Dermis microvascular lymphatic vessel endothelial cell (primary cell): ENCODE results near the gene TAF6. TPM values are rescaled to one million over a fixed set of nuclear protein-coding genes. Genes with fewer than 3 reads are reported as not detected.
A peak's percentile ranks its signal among the peaks of the same experiment; 100 is the strongest.
"Not testable (repeated sequence)": the region's sequence is repeated elsewhere in the genome, so short reads cannot be mapped to it uniquely, and the experiment has no call there.

Experiments
- DNase-seq, 2 donors: peaks; one replicate each; pipeline versions ENCODE4 v3.0.0 to v3.0.0-alpha.2; 2010; ENCODE audit warnings: low read depth in 2 of 2
- total RNA-seq: library from RNA; depleted of rRNA; stranded (reverse); fragments of >200 nt; gene quantifications from 2 replicates; pipeline ENCODE4 v1.2.1, GENCODE V29; 2014

The TAF6 gene
- total RNA-seq, 1 donor from 2014 or later, result 21.6 TPM

DNA sequence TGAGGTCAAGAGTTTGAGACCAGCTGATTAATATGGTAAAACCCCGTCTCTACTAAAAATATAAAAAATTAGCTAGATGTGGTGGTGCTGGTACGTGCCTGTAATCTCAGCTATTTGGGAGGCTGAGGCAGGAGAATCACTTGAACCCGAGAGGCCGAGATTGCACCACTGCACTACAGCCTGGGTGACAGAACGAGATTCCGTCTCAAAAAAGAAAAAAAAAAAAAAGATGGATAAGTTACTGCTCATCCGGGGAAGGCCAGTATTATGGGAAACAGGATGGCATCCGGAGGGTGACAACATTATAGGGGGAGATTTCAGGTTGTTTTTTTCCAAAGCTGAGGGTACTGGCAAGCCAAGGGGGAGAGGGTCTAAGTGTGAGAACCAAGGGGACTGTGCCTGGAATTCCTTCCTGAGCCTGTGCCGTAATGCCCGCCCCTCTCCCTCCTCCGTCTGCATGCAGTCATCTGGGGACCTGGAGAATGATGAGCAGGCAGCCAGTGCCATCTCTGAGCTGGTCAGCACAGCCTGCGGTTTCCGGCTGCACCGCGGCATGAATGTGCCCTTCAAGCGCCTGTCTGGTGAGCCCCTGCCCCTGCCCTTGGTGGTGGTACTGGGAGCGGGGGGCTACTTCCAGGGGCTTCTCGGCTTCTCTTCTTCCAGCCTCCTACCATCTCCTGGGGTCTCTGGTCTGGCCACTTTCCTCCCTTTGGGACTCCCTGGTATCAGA, 33.9 kb upstream of the TAF6 start:
- no peak for DNase-seq

DNA sequence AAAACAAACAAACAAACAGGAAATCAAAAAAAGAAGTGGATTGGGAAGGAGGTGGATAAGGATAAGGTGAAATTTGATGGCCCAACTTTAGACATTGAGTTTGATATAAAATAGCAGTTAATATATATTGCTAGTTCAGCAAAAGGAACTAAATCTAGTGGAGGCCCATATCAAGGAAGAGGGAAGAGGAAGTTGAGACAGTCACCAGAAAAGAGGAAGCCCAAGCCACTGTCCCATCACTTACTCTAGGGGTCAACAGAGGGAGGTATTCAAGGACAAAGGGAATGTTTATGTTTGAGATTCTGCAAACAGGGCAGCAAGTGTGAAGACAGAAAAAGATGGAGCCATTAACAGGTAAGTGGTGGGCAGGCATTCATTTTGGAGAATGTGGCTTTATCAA, 33.2 kb upstream of the TAF6 start:
- DNase-seq, result no peak

DNA sequence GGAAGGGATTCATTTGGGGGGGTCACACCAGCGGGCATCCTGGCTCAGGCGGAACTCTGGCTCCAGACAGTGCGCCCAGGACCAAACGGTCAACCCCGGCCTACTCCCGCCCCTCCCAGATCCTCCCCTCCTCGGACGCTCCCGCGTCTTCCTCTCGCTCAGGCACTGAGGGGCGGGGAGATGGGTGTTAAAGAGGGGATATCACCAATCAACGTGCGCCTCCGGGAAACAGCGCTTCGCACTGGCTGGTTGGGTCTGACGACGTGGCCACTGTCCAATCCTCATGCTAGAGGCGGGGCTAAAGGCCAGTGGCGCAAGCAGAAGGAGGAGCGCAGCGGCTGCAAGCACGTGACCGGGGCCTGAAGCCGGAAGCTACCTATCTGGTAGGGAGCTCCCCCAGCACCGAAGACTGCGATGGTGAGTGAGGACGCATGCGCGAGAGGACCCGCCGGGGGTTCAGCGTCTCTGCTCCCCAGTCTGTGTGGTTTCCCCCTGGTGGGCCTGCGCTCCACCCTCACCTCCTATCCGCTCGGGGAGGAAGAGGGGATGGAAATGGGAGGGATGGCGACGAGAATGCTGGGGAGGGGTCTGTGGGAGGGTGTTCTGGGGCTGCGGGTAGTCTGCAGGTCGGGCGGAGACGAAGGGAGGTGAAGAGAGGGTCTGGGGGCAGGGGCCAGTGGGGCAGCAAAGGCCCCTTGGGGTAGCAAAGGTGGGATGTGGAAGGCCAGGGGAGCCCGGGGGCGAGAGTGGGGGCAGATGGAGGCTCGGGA, 29.6 kb upstream of the TAF6 start, which contains the start of gene LAMTOR4:
LAMTOR4 (plus strand) TSS at position 360 of the 770 bp plus-strand sequence; CDS start at position 415, 55 bp downstream.
- peak; percentile 95 to 99 for DNase-seq

DNA sequence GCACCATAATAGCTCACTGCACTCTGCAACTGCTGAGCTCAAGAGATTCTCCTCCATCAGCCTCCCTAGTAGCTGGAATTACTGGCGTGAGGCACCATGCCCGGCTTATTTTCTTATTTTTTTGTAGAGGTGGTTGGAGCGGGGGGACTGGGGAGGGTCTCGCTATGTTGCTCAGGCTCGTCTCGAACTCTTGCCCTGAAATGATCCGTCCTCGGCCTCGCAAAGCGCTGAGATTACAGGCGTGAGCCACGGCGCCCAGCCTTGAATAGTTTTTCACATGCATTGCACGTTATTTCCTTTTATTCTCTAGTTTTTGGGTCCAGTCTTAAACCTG, 29.0 kb upstream of the TAF6 start:
- no peak for DNase-seq

DNA sequence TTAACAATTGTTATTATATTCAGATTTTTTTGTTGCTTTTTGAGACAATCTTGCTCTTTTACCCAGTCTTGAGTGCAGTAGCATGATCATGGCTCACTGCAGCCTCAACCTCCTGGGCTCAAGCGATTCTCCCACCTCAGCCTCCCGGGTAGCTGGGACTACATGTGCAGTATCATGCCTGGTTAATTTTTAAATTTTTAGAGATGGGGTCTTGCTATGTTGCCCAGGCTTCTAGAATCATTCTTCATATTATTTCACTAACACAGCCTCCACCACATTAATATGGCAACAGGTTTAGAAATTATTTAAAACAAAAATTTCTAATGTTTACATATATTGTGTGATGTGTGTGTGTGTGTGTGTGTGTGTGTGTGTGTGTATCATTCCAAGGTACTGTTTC, 28.1 kb upstream of the TAF6 start:
- DNase-seq, result no peak

DNA sequence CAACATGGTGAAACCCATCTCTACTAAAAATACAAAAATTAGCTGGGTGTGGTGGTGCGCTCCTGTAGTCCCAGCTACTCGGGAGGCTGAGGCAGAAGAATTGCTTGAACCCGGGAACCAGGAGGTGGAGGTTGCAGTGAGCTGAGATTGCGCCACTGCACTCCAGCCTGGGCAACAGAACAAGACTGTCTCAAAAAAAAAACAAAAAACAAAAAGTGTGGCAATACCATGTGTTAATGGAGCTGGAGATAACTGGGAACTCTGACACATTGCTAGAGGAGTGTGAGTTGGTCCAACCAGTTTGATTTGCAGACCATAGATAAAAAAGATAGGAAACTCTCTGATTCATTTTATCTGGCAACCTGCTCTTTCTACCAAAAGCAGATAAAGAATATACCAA, 27.2 kb upstream of the TAF6 start:
- not testable (repeated sequence) for DNase-seq

DNA sequence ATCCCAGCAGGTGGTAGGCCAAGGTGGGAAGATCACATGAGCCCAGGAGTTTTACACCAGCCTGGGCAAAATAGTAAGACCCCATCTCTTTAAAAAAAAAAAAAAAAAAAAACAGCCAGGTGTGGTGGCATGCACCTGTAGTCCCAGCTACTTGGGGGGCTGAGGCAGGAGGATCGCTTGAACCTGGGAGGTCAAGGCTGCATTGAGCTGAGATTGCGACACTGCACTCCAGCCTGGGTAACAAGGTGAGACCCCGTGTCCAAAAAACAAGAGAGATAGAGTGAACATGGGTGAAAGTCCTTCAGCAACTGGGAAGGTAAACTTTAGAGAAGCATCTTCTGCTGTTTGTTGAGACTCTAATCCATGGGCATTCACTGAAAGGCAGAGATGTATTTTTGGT, 23.3 kb upstream of the TAF6 start:
- DNase-seq, result no peak

DNA sequence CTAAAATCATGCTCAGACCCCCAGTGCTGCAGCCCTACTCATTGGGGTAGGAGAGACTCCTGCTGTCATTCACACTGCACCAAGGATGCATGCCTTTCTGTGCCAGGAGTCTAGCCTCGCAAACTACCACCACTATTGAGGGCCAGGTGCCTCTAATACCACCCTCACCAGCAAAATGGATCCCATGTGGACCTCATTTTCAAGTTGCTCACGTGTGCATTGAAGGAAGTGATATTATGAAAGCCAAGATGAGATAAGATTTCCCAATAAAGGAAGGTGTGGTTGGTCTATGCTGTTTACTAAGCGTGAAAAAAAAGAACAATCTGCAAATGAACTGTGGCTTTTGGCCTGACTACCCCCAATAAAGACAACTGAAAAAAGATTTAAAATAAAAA, 22.4 kb upstream of the TAF6 start:
- DNase-seq, result no peak

DNA sequence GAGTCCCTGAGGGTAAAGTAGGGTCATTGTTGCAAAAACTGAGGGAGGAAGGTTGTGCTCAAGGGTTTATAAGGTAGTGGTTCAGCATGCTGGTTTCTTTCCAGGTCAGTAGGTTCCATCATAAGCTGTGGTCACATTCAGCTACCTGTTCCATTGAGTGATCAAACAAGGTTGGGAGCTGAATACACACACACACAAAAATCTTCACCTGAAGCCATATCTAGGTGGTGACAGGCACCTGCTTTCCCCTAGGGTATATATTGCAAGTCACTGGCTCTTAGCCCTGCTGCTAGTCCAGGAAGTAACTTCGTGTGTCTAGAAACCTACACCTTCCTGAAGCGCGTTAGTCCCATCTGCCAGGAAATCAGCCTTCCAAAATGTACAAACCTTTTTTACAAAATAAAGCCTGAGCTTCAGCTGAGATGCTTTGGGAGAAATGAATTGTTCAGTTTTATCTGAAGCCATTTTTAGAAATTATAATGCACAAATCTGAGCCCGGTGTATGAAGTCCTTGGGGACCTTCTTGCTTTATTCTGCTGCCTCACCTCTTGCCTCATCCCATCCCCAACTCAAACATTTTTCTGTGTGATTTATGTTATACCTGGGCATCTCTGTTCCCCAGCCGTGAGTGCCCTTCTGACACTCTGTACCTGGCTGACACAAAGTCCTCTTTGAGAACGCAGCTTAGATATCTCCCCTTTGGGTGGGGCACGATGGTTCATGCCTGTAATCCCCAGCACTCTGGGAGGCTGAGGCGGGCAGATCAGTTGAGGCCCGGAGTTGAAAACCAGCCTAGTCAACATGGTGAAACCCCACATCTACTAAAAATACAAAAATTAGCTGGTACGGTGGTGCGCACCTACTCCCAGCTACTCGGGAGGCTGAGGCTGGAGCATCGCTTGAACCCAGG, 18.9 kb upstream of the TAF6 start:
- DNase-seq, result no peak

DNA sequence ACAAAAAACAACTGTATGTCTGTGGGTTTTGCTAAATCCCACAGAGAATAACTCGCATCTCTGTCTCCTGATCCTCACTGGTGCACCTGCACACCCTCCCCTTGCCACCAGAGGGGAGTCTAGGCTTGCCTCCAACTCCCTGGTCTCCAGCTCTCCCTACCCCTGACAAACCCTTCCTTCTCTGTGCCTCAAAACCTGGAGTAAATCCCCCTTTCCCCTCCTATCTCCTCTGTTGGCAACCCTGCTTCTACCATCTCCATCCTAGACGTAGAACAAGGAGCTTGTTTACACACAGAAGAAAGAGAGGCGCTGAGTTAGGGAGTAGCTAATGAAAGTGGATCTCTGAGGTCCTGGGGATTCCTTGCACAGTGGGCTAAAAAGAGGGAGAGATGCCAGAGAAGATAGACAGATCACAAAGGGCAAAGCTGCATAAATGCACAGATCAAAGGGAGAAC, 13.6 kb upstream of the TAF6 start:
- peak; percentile 53 to 72 for DNase-seq

DNA sequence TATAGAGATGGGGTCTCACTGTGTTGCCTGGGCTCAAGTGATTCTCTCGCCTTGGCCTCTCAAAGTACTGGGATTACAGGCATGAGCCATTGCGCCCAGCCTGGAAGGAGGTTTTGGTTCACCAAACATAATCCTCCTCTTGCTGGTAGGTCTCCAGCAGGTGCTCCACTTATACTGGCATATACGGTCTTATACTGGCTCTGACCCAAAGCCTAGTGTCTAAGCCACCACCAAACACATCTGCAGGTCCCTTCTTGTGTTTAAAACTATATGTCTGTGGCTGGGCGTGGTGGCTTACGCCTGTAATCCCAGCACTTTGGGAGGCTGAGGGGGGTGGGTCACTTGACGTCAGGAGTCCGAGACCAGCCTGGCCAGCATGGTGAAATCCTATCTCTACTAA, 13.0 kb upstream of the TAF6 start:
- DNase-seq, result no peak

DNA sequence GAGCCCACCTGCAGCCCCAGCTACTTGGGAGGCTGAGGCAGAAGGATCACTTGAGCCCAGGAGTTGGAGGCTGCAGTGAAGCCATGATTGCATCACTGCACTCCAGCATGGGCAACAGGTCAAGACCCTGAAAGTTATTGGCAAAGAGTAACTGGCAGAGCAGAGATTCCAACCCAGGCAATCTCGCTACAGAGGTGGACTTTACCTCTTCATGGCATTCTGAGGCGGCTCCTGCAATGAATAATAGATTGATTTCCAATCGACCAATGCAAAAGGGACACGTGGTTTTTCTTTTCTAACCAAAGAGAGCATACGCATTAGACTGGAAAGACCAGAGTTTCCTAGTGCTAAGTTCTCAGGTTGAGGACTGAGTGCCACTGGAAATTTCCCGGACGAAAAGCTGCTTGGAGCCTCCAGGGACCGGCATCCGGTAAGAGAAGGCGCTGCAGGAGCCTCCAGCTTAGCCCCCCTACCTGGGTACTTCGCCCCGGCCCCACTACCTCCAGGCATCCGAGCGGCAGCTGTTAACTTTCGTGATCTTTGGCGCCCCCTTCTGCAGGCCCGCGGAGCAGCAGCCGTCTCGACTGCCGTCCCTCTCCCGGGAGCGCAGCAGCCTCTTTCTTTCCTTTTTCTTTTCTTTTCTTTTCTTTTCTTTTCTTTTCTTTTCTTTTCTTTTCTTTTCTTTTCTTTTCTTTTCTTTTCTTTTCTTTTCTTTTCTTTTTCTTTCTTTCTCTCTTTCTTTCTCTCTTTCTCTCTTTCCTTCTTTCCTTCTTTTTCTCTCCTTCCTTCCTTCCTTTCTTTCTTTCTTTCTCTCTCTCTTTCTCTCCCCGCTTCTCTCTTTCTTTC, 11.7 kb upstream of the TAF6 start:
- DNase-seq, result peak in 1 of 2 donors; percentile 56

DNA sequence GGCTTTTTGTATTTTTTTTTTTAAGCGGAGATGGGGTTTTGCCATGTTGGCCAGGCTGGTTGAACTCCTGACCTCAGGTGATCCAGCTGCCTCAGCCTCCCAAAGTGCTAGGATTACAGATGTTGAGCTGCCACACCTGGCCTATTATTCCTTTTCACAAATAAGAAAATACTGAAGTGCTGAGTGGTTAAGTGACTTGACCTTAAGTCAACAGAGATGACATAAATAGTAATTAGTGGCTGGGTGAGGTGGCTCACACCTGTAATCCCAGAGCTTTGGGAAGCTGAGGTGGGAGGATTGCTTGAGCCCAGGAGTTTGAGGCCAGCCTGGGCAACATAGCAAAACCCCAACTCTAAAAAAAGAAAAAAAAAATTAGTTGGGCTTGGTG, 11.1 kb upstream of the TAF6 start:
- not testable (repeated sequence) for DNase-seq

DNA sequence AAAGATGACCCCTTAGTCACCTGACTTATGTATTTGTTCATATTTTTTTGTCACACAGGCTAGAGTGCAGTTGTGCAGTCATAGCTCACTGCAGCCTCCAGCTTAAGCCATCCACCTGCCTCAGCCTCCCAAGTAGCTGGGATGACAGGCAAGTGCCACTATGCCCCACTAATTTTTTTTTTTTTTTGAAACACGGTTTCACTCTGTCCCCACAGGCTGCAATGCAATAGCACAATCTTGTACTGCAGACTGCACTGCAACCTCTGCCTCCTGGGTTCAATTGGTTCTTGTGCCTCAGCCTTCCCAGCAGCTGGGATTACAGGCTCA, 9.4 kb upstream of the TAF6 start:
- DNase-seq, result no peak

DNA sequence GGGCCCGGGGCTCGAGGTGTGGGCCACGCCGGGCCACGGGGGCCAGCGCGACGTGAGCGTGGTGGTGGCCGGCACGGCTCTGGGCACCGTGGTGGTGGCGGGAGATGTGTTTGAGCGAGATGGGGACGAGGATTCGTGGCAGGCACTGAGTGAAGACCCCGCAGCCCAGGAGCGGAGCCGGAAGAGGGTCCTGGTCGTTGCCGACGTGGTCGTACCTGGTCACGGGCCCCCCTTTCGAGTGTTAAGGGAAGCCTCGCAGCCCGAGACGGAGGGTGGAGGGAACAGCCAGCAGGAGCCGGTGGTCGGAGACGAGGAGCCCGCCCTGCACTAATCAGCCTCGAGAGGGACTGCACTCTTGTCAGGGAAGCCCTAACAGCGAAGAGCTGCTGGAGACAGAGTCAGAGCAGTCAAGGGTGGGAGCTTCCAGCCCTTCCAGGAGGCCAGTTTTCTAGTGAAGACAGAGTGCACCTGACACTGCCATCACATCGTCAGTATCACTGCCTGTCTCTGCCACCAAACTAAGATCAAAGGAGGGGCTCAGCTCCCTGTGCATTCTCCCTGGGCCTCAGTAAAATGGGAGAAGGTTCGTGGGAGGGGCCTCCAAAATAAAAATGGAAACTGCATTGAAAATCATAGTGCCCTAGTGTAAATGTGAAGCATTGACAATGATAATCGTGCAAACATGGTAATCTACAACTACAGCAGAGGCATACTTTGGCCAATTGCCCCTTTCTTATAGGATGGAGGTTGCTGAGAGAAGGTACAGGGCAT, 8.9 kb upstream of the TAF6 start:
- DNase-seq, result peak in 1 of 2 donors; percentile 16

DNA sequence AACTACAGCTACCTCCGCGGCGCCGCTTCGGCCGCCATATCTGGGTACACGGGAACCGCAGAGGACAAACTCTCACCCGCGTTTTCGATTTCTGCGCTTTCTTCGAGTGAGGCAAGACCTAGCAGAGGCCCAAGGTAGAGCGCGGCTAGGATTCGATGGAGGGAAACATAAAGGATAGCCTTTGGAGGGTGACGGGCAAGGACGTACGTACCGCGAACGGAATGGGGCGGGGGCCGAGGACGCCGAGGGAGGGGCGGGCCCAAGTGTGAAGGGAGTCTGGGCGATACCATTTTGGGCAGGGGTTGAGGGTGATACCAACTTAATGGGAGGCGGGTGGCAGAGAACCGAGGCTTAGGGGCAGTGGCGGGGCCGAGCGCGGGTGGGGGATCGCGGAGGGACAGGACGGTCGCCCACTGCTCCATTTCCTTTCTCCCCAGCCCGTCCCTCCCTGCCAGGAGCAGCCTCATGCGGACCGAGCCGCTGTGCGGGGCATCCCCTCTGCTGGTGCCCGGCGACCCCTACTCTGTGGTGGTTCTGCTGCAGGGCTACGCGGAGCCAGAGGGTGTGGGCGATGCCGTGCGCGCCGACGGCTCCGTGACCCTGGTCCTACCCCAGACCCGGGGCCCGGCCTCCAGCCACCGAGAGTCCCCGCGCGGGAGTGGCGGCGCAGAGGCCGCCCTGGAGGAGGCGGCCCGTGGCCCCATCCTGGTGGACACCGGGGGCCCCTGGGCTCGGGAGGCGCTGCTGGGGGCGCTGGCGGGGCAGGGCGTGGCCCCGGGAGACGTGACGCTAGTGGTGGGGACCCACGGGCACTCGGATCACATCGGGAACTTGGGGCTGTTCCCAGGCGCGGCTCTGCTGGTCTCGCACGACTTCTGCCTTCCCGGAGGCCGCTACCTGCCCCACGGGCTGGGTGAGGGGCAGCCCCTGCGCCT, 8.0 kb upstream of the TAF6 start, which contains the start of gene MBLAC1:
MBLAC1 (plus strand) TSS at position 37 of the 935 bp plus-strand sequence; CDS start at position 466, 429 bp downstream.
- peak; percentile 82 to 94 for DNase-seq

DNA sequence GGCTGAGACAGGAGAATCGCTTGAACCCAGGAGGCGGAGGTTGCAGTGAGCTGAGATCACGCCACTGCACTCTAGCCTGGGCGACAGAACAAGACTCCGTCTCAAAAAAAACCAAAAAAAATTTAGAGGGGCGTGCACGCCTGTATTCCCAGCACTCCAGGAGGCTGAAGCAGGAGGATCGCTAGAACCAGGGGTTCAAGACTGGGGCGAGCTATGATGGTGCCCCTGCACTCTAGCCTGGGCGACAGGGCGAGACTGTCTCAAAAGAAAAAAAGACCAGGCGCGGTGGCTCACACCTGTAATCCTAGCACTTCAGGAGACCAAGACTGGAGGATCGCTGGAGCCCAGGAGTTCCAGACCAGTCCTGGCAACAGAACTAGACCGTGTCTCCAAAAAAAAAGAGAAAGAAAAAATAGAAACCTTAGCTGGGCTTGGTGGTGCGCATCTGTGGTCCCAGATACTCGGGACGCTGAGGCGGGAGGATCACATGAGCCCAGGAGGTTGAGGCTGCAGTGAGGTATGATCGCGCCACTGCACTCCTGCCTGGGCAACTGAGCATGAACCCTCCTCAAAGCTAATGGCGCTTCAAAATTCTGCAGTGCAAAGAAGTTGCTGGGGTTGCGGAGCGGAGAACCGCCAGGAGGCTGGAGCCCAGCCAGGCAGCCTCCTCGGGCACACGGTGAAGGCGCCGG, 7.2 kb upstream of the TAF6 start:
- DNase-seq, result no peak
